ENCODE data around the gene CXCL6. TPM values are rescaled to one million over a fixed set of nuclear protein-coding genes. Genes with fewer than 3 reads are reported as not detected.

Gene CXCL6
- total and polyA plus RNA-seq, 2 experiments from 2014 or later = 4.4 to 6.0 TPM

- H3K9me2 ChIP-seq (replicated peaks; ENCODE audit: insufficient read depth) = no peaks in the 10 kb centered on the region
- WGBS (ENCODE audit: low lambda C conversion rate, missing lambda C conversion rate) = 86% methylated on average over 3 of the region's 3 CpGs
- no peaks in the 10 kb centered on the region for H3K4me1 ChIP-seq (ENCODE audit: insufficient read depth)
- H3K36me3 ChIP-seq (replicated peaks; ENCODE audit: insufficient read depth, low read depth) = no peaks in the 10 kb centered on the region
- H3K27me3 ChIP-seq = peaks cover 41% of the 10 kb centered on the region
- no peak overlapping the region for H3K27ac ChIP-seq
- H2AFZ ChIP-seq = no peak overlapping the region
- TF ChIP-seq CTCF (IDR thresholded peaks at IDR 0.05; ENCODE audit: poor library complexity) = no peak
- no peak for TF ChIP-seq EZH2 (IDR thresholded peaks at IDR 0.05; ENCODE audit: borderline replicate concordance)
- no peak for TF ChIP-seq EZH2phosphoT487 (IDR thresholded peaks at IDR 0.05; ENCODE audit: low read depth, severe bottlenecking, unreplicated experiment)
- H3K4me2 ChIP-seq = no peak overlapping the region
- no peaks in the 10 kb centered on the region for H3K9me3 ChIP-seq (ENCODE audit: low read depth)
- H3K4me3 ChIP-seq = no peak overlapping the region
- DNase-seq (ENCODE audit: low spot score) = no peak
- no peaks in the 10 kb centered on the region for H3K79me2 ChIP-seq
- H4K20me1 ChIP-seq (ENCODE audit: insufficient read depth, poor library complexity, severe bottlenecking) = no peaks in the 10 kb centered on the region
Measured at GRCh38 chr4:73839715-73840114, 3.2 kb downstream of the CXCL6 start.

GRCh38 chr4:73841243-73841925 lies 4.9 kb downstream of the CXCL6 start:
- TF ChIP-seq EZH2 (IDR thresholded peaks at IDR 0.05; ENCODE audit: borderline replicate concordance) = no peak
- TF ChIP-seq CTCF (IDR thresholded peaks at IDR 0.05; ENCODE audit: poor library complexity) = no peak
- TF ChIP-seq EZH2phosphoT487 (IDR thresholded peaks at IDR 0.05; ENCODE audit: low read depth, severe bottlenecking, unreplicated experiment) = no peak
- no peak overlapping the region for H3K4me3 ChIP-seq
- H3K36me3 ChIP-seq (replicated peaks; ENCODE audit: insufficient read depth, low read depth) = no peaks in the 10 kb centered on the region
- no peak overlapping the region for H3K4me2 ChIP-seq
- H4K20me1 ChIP-seq (ENCODE audit: insufficient read depth, poor library complexity, severe bottlenecking) = no peaks in the 10 kb centered on the region
- 66% methylated on average over 4 of the region's 4 CpGs for WGBS (ENCODE audit: low lambda C conversion rate, missing lambda C conversion rate)
- H3K27me3 ChIP-seq = peaks cover 40% of the 10 kb centered on the region
- no peaks in the 10 kb centered on the region for H3K9me3 ChIP-seq (ENCODE audit: low read depth)
- no peaks in the 10 kb centered on the region for H3K9me2 ChIP-seq (replicated peaks; ENCODE audit: insufficient read depth)
- H3K27ac ChIP-seq = no peak overlapping the region
- H2AFZ ChIP-seq = no peak overlapping the region
- H3K79me2 ChIP-seq = no peaks in the 10 kb centered on the region
- DNase-seq (ENCODE audit: low spot score) = no peak
- H3K4me1 ChIP-seq (ENCODE audit: insufficient read depth) = no peaks in the 10 kb centered on the region

GRCh38 chr4:73842696-73843095 lies 6.2 kb downstream of the CXCL6 start:
- Histone ChIP-seq H3K27me3 (peaks cover 29% of the 10 kb centered on the region), H4K20me1 (ENCODE audit: insufficient read depth, poor library complexity, severe bottlenecking) (no peaks in the 10 kb centered on the region)

More at GRCh38 chr4:73842696-73843095, 6.2 kb downstream of the CXCL6 start:
- no peaks in the 10 kb centered on the region for H3K4me1 ChIP-seq (ENCODE audit: insufficient read depth)
- DNase-seq (ENCODE audit: low spot score) = no peak
- no peaks in the 10 kb centered on the region for H3K9me3 ChIP-seq (ENCODE audit: low read depth)
- no peak overlapping the region for H3K4me2 ChIP-seq
- TF ChIP-seq CTCF (IDR thresholded peaks at IDR 0.05; ENCODE audit: poor library complexity) (no peak), EZH2phosphoT487 (IDR thresholded peaks at IDR 0.05; ENCODE audit: low read depth, severe bottlenecking, unreplicated experiment) (no peak), EZH2 (IDR thresholded peaks at IDR 0.05; ENCODE audit: borderline replicate concordance) (no peak)
- H2AFZ ChIP-seq = no peak overlapping the region
- H3K36me3 ChIP-seq (replicated peaks; ENCODE audit: insufficient read depth, low read depth) = no peaks in the 10 kb centered on the region
- no peak overlapping the region for H3K4me3 ChIP-seq
- H3K9me2 ChIP-seq (replicated peaks; ENCODE audit: insufficient read depth) = no peaks in the 10 kb centered on the region
- H3K79me2 ChIP-seq = no peaks in the 10 kb centered on the region
- no peak overlapping the region for H3K27ac ChIP-seq

Data from hepatocyte (in vitro differentiated cells).